CD4-positive, alpha-beta T cell treated with Interleukin-21 for 1 hour (primary cell): Measurements from ENCODE around the gene CAPN6.

Experiments
- DNase-seq: peaks from one replicate; pipeline ENCODE4 v3.0.0-alpha.2; 2020

CAPN6 gene, protein sequence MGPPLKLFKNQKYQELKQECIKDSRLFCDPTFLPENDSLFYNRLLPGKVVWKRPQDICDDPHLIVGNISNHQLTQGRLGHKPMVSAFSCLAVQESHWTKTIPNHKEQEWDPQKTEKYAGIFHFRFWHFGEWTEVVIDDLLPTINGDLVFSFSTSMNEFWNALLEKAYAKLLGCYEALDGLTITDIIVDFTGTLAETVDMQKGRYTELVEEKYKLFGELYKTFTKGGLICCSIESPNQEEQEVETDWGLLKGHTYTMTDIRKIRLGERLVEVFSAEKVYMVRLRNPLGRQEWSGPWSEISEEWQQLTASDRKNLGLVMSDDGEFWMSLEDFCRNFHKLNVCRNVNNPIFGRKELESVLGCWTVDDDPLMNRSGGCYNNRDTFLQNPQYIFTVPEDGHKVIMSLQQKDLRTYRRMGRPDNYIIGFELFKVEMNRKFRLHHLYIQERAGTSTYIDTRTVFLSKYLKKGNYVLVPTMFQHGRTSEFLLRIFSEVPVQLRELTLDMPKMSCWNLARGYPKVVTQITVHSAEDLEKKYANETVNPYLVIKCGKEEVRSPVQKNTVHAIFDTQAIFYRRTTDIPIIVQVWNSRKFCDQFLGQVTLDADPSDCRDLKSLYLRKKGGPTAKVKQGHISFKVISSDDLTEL

DNA sequence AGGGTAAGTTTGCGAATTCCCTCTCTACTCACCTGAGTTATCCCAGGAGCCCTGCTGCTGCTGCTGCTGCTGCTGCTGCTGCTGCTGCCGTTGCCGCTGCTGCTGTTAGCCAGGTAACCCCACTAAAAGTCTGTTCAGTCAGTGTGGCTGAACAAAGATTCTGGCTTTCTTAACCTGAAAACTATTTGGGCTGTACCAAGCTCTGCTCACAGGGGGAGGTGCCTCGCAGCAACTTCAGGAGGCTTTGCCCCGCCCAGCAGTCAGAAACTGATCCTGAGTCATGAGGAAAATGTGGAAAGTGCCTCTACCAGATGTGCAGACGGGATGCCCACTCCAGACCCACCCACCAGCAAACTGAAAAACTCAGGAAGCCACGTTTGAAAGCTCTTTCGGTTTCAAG, at the start of gene CAPN6:
Gene CAPN6, minus strand, starts transcription at position 145 of the 400 bp plus-strand sequence. CDS start 6,547 bp downstream, outside the sequence.
- DNase-seq = no peak

DNA sequence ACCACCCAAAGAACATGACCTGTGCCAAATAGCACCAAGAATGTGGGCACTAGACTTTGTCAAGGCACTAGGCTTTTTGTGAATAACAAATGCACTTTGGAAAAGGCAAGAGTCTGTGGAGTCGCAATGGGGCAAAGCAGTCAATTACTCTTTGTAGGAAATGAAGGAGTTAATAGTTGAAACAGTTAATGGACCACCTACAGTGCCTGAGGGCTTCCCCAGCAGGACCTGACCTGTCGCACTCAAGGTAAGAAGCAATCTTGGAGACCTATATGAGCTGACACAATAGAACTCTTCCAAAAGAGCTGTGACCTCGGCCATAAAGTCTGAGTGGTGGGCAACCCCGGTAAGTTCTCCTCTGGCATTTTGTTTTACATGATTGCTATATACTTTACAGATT, 49.2 kb upstream of the CAPN6 start:
- no peak for DNase-seq

DNA sequence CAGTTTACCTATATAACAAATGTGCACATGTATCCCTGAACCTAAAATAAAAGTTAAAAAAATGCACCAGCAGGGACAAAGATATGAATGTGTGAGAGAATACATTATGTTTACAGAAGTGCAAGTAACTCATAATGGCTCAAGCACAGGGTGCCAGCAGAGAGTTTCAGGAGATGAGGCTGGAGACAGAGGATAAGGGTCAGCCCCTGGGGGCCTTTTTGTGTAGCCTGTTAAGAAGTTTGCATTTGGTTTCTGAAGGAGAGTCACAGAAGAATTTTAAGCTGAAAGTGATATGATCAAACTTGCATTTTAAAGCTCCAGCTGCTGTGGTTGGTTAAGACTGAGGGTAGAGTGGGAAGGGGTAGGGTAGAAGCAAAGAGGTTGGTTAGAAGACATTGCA, 48.6 kb upstream of the CAPN6 start:
- no peak for DNase-seq

DNA sequence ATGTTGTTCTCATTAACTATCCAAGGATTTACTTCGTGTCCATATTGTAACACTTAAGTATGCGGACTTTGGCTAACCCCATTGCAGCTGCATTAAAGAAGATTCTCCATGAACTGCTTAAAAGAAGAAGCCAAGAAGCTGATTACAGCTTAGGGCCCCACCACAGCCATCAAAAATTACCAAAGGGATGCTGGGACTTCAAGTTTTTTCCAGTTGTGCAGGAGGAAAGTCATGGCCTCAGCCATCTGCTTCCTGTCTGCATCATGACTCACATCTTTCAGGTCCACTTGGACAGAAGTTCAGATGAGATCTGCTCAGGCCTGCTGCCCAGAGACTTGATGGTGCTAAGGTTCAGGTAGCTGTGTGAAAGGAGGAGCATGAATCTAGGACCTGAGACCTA, 38.8 kb upstream of the CAPN6 start:
- DNase-seq = no peak

- DNase-seq = no peak
Measured at GRCh38 chrX:111308039-111308438, 37.8 kb upstream of the CAPN6 start.

DNA sequence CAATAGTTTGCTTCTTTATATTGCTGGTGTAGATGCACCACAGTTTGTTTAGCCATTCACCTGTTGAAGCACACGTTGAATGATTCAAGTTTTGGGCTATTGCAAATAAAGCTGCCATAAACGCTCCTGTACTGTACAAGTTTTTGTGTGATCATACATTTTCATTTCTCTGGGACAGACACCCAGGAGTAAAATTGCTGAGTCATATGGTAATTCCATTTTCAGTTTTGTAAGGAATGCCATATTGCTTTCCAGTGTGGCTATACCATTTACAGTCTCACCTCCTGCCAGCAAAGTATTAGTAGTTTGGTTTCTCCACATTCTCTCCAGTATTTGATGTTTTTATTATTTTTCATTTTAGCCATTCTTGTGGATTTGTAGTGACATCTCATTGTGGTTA, 32.0 kb upstream of the CAPN6 start:
- DNase-seq = no peak

GRCh38 chrX:111288841-111289240, 18.6 kb upstream of the CAPN6 start:
- no peak for DNase-seq

GRCh38 chrX:111284631-111285293, 14.5 kb upstream of the CAPN6 start:
- DNase-seq = no peak

GRCh38 chrX:111283446-111283845, 13.2 kb upstream of the CAPN6 start:
- no peak for DNase-seq

- DNase-seq = no peak
Measured at GRCh38 chrX:111282991-111283390, 12.7 kb upstream of the CAPN6 start.

- DNase-seq = no peak
Measured at GRCh38 chrX:111282139-111282538, 11.9 kb upstream of the CAPN6 start.

DNA sequence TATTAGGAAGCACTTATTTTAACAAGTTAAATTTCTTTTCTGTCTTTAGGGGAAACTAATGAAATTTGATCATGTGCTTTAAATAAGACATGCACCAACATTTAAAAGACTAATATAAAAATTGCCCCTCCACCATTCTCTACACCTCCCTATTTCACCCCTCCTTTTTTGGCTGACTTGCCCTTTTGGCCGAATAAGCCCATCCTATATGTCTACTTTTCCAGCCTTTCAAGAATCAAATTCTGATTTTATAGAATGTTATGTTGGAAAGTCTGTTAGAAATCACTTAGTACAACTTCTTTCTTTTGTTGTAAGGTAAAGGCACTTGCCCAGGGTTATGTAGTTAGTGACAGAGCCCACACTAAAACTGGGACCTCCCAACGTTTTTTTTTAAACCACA, 1.8 kb downstream of the CAPN6 start:
- DNase-seq = no peak

DNA sequence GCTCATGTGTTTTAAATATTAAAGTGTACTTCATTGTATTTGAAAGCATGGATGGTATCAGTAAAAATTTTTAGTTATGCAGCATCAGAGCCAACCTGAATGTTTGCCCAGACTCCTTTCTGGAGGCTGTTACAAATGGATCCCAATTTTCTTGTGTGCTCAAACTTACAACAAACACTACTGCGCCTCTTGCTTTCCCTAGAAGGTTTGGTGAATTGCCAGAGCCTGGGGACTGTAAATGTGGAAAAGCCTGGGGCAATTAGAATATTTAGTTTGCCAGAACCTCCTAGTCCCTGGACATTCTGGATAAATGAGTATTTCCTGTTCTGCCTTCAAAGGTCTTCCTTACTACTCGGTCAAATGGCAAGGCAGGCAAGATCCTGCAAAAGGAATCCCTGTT, 4.8 kb downstream of the CAPN6 start:
- DNase-seq = no peak

DNA sequence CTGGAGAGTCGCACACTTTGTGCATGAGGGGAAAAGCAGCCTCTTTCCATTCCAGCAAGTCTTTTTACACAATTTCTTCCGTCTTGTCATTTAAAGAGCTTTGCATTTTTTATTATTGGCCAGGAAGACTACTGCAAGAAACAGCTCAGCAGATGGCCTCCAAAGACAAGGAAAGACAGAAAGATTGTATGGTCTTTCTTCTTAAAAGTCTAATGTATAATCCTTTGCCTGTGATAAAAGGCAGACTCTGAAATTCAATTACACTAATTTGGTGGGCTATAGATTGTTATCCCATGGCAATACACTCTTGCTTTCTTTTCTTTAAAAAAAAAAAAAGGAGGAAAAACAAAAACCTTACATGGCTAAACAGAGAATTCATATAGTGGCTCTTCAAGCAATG, 5.9 kb downstream of the CAPN6 start:
- DNase-seq = no peak

- DNase-seq = no peak
Measured at GRCh38 chrX:111262086-111262485, 8.2 kb downstream of the CAPN6 start.

GRCh38 chrX:111260451-111260850, 9.8 kb downstream of the CAPN6 start:
- DNase-seq = no peak

- DNase-seq = no peak
Measured at GRCh38 chrX:111259559-111259958, 10.7 kb downstream of the CAPN6 start.

DNA sequence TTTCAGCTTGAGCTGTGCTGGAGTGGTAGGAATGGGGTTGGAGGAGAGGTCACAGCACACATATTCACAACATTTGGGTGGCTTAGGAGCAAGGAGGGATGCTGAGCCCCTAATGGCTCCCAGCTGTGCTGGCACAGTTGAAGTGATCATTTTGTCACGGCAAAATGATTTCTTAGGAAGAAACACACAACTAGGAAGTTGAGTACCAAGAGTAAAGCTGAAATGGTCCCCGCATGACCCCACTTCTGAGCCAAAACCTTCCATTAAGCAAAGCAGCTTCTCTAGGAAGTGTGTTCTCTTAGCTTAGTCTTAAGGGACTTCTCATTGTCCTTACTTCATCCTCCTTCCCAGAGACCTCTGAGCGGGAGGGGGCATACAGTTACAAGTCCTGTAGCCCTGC, 12.6 kb downstream of the CAPN6 start:
- DNase-seq = no peak

DNA sequence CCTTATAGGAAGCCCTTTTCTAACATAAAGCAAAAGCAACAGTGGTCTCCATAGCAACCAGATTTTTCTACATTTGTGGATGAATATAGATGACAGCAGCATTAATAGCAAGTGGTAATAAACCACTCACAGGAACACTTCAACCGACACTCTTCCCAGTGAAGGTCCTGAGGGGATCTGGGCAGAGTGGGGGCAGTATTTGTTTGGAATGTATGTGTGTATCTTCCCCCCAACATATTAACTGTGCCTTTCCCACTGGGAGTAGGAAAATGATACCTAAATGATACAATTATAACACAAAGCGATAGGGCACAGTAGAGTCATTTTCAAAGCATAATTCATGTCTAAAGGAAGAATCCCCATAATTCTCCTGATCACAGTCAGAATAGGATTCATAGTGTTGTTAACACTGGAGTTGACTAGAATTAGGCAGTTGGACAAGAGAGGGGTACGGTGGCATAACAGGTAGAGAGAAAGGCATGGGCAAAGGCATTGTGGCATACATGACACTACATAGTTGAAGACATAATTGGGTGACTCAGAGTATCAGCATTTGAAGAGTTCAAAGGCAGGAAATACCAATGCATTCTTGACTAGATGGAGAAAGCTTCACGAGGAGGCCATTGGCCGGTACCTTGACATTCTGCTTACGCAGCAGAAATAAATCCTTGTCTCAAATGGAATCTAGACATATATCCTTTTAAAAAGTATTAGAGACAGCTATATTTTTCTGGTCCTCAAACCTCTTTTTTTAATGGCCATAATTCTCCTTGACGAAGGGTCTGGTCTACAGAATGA, 15.2 kb downstream of the CAPN6 start:
- no peak for DNase-seq

DNA sequence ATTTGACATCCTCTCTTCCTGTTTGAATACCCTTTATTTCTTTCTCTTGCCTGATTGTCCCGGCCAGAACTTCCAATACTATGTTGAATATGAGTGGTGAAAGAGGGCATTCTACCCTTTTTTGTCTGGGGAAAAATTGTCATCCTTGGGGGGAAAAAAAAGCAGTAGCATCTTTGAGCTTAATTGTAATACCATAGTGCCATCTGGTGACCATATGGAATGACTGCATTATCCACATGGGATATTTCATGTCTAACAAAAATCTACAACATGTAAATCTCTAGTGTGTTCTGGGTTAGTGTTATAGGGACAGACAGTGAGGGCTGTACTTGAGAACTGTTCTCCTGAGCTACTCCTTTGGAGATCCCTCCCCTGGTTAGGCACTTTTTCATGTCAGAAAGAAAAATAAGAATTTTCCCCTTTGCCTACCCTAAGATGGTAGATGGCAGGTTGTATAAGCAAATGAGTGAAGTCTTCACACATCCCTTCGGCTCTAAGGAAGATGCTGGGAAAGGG, 26.0 kb downstream of the CAPN6 start:
- DNase-seq = peak; percentile 0

DNA sequence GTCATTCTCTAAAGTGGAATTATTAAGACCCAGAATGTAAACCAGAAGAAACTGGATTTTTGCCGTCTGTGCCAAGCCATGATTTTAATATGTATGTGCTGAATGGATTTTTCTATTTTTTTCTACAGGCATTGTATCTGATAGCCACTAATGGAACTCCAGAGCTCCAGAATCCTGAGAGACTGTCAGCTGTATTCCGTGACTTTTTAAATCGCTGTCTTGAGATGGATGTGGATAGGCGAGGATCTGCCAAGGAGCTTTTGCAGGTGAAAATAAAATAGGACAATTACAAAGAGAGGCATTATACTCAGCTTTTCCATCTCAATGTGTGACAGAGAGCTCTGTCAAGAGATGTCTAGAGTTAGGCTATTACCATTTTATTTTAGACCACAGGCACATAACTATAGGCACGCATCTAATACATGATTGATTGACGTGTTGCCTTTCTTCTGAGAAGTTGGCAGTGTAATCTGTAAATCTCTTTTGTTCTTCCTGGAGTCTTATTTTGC, 53.9 kb downstream of the CAPN6 start:
- DNase-seq = no peak

DNA sequence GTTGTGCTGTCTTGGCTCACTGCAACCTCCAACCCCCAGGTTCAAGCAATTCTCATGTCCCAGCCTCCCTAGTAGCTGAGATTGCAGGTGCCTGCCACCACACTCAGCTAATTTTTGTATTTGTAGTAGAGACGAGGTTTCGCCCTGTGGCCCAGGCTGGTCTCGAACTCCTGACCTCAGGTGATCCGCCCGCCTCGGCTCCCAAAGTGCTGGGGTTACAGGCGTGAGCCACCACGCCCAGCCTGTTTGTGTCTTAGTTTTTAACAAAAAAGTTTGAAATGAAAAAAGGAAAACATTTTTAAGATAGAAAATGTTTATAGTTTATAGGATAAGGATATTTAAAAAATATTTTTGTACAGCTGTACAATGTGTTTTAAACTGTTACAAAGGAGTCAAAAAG, 62.4 kb downstream of the CAPN6 start:
- no peak for DNase-seq

GRCh38 chrX:111200327-111200726, 70.0 kb downstream of the CAPN6 start:
- DNase-seq = no peak
